ENCODE measurements around the gene SLC25A23.
"Not testable (repeated sequence)": the region's sequence is repeated elsewhere in the genome, so short reads cannot be mapped to it uniquely, and the experiment has no call there.

The SLC25A23 gene

GRCh38 chr19:6424195-6424938 lies 35.2 kb downstream of the SLC25A23 start, which contains the start of gene KHSRP:
Gene KHSRP, minus strand, starts transcription at chr19:6424811. Its CDS starts 110 bp downstream, at chr19:6424701.
- DNase-seq, result peak; percentile 30

GRCh38 chr19:6423499-6424194 lies 35.9 kb downstream of the SLC25A23 start:
- peak; percentile 19 for DNase-seq

GRCh38 chr19:6421075-6422014 lies 38.2 kb downstream of the SLC25A23 start:
- no peak for DNase-seq

- DNase-seq, result no peak
Observed at GRCh38 chr19:6418562-6418932, 41.0 kb downstream of the SLC25A23 start.

GRCh38 chr19:6417713-6418561 lies 41.7 kb downstream of the SLC25A23 start:
- DNase-seq, result no peak

- DNase-seq, result no peak
Observed at GRCh38 chr19:6416658-6417405, 42.8 kb downstream of the SLC25A23 start.

- no peak for DNase-seq
Observed at GRCh38 chr19:6415591-6416190, 43.9 kb downstream of the SLC25A23 start.

- no peak for DNase-seq
Observed at GRCh38 chr19:6414793-6415590, 44.6 kb downstream of the SLC25A23 start.

- no peak for DNase-seq
Observed at GRCh38 chr19:6413721-6414643, 45.6 kb downstream of the SLC25A23 start.

- no peak for DNase-seq
Observed at GRCh38 chr19:6413291-6413690, 46.3 kb downstream of the SLC25A23 start.

GRCh38 chr19:6412447-6413091 lies 47.0 kb downstream of the SLC25A23 start:
- peak; percentile 54 for DNase-seq

- no peak for DNase-seq
Observed at GRCh38 chr19:6412061-6412446, 47.5 kb downstream of the SLC25A23 start.

GRCh38 chr19:6409346-6409745 lies 50.2 kb downstream of the SLC25A23 start:
- DNase-seq, result no peak

- DNase-seq, result no peak
Observed at GRCh38 chr19:6406401-6406800, 53.2 kb downstream of the SLC25A23 start.

GRCh38 chr19:6402837-6403608 lies 56.6 kb downstream of the SLC25A23 start:
- DNase-seq, result no peak

GRCh38 chr19:6402058-6402457 lies 57.5 kb downstream of the SLC25A23 start:
- DNase-seq, result no peak

GRCh38 chr19:6400062-6400944 lies 59.3 kb downstream of the SLC25A23 start:
- DNase-seq, result not testable (repeated sequence)

All from CD4-positive, alpha-beta T cell treated with Interleukin-21 for 1 hour (primary cell).